Measurements from ENCODE around the gene SAMD11. TPM values are rescaled to one million over a fixed set of nuclear protein-coding genes. Genes with fewer than 3 reads are reported as not detected.

Gene SAMD11
- total RNA-seq, 1 experiment from 2014 or later: 11.5 TPM

DNA sequence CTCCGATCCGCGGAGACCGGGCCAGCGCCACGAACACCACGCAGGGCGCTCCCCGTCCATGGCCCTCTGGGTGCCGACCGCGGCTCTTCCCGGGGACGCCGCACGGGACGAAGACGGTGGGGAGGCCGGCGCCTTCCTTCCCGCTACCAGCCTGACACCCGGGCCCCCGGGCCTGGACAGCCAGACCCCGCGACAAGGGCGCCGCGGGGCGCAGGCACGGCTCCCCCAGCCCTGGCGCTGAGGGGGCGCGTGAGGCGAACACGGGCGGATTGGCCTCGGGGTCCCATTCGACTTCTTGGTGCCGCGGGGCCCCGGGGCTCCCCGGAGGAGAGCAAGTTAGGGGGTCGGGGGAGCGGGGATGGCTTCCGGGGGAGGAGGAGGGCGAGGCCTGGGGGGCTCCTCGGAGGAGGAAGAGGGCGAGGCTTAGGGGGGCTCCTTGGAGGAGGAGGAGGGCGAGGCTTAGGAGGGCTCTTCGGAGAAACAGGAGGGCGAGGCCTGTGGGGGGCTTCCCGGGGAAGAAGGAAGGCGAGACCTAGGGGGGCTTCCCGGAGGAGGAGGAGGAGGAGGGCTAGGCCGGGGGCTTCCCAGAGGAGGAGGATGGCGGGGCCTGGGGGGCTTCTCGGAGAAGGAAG lies 36.1 kb downstream of the SAMD11 start:
- Histone ChIP-seq H3K9ac (ENCODE audit: low read length) (peak overlapping the region; percentile 97), H3K4me3 (replicated peaks in 1 of 2; ENCODE audit: low read depth in 1 of 2, low read length in 2 of 2) (peak overlapping the region; percentile 68 to 93), H3K4me2 (ENCODE audit: low read length) (peak overlapping the region; percentile 85), H3K27ac (ENCODE audit: low read depth, low read length) (peak overlapping the region; percentile 99), H3K4me1 (ENCODE audit: control insufficient read depth in 1 of 2, insufficient read depth in 2 of 2, low read length in 2 of 2) (peaks cover 10 to 19% of the 10 kb centered on the region in 2 experiments), H3K9me2 (ENCODE audit: insufficient read depth) (no peaks in the 10 kb centered on the region), H2AFZ (ENCODE audit: low read depth, low read length, poor library complexity, severe bottlenecking) (no peak overlapping the region), H3K36me3 (ENCODE audit: control insufficient read depth in 1 of 2, insufficient read depth in 2 of 2, low read length in 2 of 2) (peaks cover 26 to 35% of the 10 kb centered on the region in 2 experiments; a peak in 3 of 4 replicates), H3K9me3 (ENCODE audit: control insufficient read depth in 1 of 2, insufficient read depth in 1 of 2, low read depth in 1 of 2, low read length in 2 of 2) (no peaks in the 10 kb centered on the region), H4K20me1 (ENCODE audit: insufficient read depth) (no peaks in the 10 kb centered on the region; the same call in 1 of the 2 replicates), H3K79me2 (ENCODE audit: insufficient read depth, low read length) (peaks cover 68% of the 10 kb centered on the region), H3K27me3 (ENCODE audit: insufficient read depth, low read length) (no peaks in the 10 kb centered on the region)
- RAD21 ChIA-PET (ENCODE audit: low non-redundant PET in 1 of 2, low total read pairs in 2 of 2, uncharacterized antibody in 2 of 2, unreplicated experiment in 2 of 2): no interaction called here
- CTCF ChIA-PET: interaction anchor here (1.1 kb wide), 1 partner anchor 55 kb away, joined by 3 read pairs; no protein-coding TSS in a partner anchor
- intact Hi-C loops (cut with micrococcal nuclease): loop anchor here (5.0 kb wide), 1 partner anchor 58 kb away; no protein-coding TSS in a partner anchor
- no peak for TF ChIP-seq JUND (IDR thresholded peaks at IDR 0.05)
- peak; percentile 38; the same call in 1 of the 2 replicates for TF ChIP-seq ZFX (IDR thresholded peaks at IDR 0.05)
- no peak for DNase-seq (ENCODE audit: low read depth, low spot score)
- POLR2A ChIA-PET: interaction anchor here (1.2 kb wide), 1 partner anchor 18 kb away, joined by 3 read pairs; no protein-coding TSS in a partner anchor
- no TSS peak for BruUV-seq (replicated peaks)
- peak; percentile 43 for ATAC-seq

GRCh38 chr1:960363-961131 lies 36.8 kb downstream of the SAMD11 start, which contains the start of gene KLHL17:
Gene KLHL17 (plus strand): TSS chr1:960584. CDS start chr1:960694, 110 bp downstream.
- POLR2A ChIA-PET: no interaction called here

More at GRCh38 chr1:960363-961131, 36.8 kb downstream of the SAMD11 start, which contains the start of gene KLHL17:
- ChIA-PET RAD21 (ENCODE audit: low non-redundant PET in 1 of 2, low total read pairs in 2 of 2, uncharacterized antibody in 2 of 2, unreplicated experiment in 2 of 2) (no interaction called here), CTCF (no interaction called here)
- DNase-seq (ENCODE audit: low read depth, low spot score) (no peak), ATAC-seq (peak; percentile 72)
- H3K27ac ChIP-seq (ENCODE audit: low read depth, low read length): peak within 1 kb of the TSS; percentile 99
- TF ChIP-seq POLR2AphosphoS5 (IDR thresholded peaks at IDR 0.05; ENCODE audit: low read depth, low read length) (peak; percentile 70), ELF1 (IDR thresholded peaks at IDR 0.05; ENCODE audit: borderline replicate concordance, low read depth) (no peak)
- H2AFZ ChIP-seq (ENCODE audit: low read depth, low read length, poor library complexity, severe bottlenecking): no peak within 1 kb of the TSS
- H3K9ac ChIP-seq (ENCODE audit: low read length): peak within 1 kb of the TSS; percentile 97
- peaks cover 22 to 33% of the 10 kb centered on the region in 2 experiments; a peak in 3 of 4 replicates for H3K36me3 ChIP-seq (ENCODE audit: control insufficient read depth in 1 of 2, insufficient read depth in 2 of 2, low read length in 2 of 2)
- peaks cover 15 to 24% of the 10 kb centered on the region in 2 experiments for H3K4me1 ChIP-seq (ENCODE audit: control insufficient read depth in 1 of 2, insufficient read depth in 2 of 2, low read length in 2 of 2)
- no TSS peak for BruUV-seq (replicated peaks)
- no peaks in the 10 kb centered on the region; the same call in 1 of the 2 replicates for H4K20me1 ChIP-seq (ENCODE audit: insufficient read depth)
- H3K79me2 ChIP-seq (ENCODE audit: insufficient read depth, low read length): peaks cover 61% of the 10 kb centered on the region
- no peaks in the 10 kb centered on the region for H3K27me3 ChIP-seq (ENCODE audit: insufficient read depth, low read length)
- intact Hi-C loops (cut with micrococcal nuclease): loop anchor here (5.0 kb wide), 1 partner anchor 58 kb away; no protein-coding TSS in a partner anchor
- no peaks in the 10 kb centered on the region for H3K9me3 ChIP-seq (ENCODE audit: control insufficient read depth in 1 of 2, insufficient read depth in 1 of 2, low read depth in 1 of 2, low read length in 2 of 2)
- no peaks in the 10 kb centered on the region for H3K9me2 ChIP-seq (ENCODE audit: insufficient read depth)
- peak within 1 kb of the TSS; percentile 68 to 93 for H3K4me3 ChIP-seq (replicated peaks in 1 of 2; ENCODE audit: low read depth in 1 of 2, low read length in 2 of 2)
- peak within 1 kb of the TSS; percentile 85 for H3K4me2 ChIP-seq (ENCODE audit: low read length)
